ENCODE results near the gene LRRN2. TPM values are rescaled to one million over a fixed set of nuclear protein-coding genes. Genes with fewer than 3 reads are reported as not detected.

Gene LRRN2
- polyA plus RNA-seq, 1 of the 3 experiments (the other 2 are of a cell fraction), result not detected

DNA sequence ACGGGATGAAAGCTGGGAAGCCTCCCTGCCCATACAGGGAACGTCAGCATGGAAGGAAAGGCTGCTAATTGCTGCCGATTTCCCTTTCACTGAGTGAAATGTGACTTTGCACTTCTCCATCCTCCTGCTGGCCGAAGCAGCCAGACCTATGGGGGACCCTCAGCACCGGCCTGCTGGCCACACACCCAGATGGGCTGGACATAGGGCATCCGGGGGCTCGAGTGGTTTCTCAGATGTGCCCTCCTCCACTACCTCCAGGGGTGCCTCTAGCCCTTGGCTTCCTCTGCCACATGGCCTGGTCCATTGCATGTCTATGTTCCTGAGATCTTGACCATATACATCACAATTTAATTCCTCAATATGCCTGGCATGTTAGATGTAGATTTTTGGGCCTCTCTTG is 79.7 kb downstream of the LRRN2 start:
- no peaks in the 10 kb centered on the region for H4K20me1 ChIP-seq (ENCODE audit: insufficient read depth)
- H3K4me1 ChIP-seq (ENCODE audit: control insufficient read depth in 1 of 2, insufficient read depth in 2 of 2, low read depth in 1 of 2, low read length in 1 of 2), result no peaks in the 10 kb centered on the region
- H3K9ac ChIP-seq, result no peak overlapping the region
- H2AFZ ChIP-seq (ENCODE audit: low read depth), result no peak overlapping the region
- DNase-seq, result no peak
- H3K36me3 ChIP-seq (replicated peaks in 1 of 2; ENCODE audit: control insufficient read depth in 1 of 2, insufficient read depth in 2 of 2, low read length in 1 of 2), result no peaks in the 10 kb centered on the region
- no peaks in the 10 kb centered on the region; the same call in 1 of the 2 replicates for H3K27me3 ChIP-seq (ENCODE audit: insufficient read depth)
- no peaks in the 10 kb centered on the region for H3K79me2 ChIP-seq (ENCODE audit: insufficient read depth)
- no peak overlapping the region for H3K4me3 ChIP-seq (ENCODE audit: low read depth in 2 of 2, low read length in 1 of 2)
- WGBS (ENCODE audit: low lambda C conversion rate), result 40% methylated on average over 4 of the region's 7 CpGs
- no peaks in the 10 kb centered on the region for H3K9me2 ChIP-seq
- no peak overlapping the region for H3K4me2 ChIP-seq
- ChIA-PET CTCF (no interaction called here), POLR2A (no interaction called here)
- no peaks in the 10 kb centered on the region for H3K9me3 ChIP-seq
- no peak overlapping the region for H3K27ac ChIP-seq (ENCODE audit: low read depth in 2 of 2, low read length in 1 of 2)
- TF ChIP-seq, protein P1, sequence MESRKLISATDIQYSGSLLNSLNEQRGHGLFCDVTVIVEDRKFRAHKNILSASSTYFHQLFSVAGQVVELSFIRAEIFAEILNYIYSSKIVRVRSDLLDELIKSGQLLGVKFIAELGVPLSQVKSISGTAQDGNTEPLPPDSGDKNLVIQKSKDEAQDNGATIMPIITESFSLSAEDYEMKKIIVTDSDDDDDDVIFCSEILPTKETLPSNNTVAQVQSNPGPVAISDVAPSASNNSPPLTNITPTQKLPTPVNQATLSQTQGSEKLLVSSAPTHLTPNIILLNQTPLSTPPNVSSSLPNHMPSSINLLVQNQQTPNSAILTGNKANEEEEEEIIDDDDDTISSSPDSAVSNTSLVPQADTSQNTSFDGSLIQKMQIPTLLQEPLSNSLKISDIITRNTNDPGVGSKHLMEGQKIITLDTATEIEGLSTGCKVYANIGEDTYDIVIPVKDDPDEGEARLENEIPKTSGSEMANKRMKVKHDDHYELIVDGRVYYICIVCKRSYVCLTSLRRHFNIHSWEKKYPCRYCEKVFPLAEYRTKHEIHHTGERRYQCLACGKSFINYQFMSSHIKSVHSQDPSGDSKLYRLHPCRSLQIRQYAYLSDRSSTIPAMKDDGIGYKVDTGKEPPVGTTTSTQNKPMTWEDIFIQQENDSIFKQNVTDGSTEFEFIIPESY (IDR thresholded peaks at IDR 0.05; ENCODE audit: borderline replicate concordance, low read depth), result no peak
- TF ChIP-seq EZH2phosphoT487 (IDR thresholded peaks at IDR 0.05; ENCODE audit: borderline replicate concordance, low read depth) (no peak), RCOR1 (IDR thresholded peaks at IDR 0.05; ENCODE audit: low read length) (no peak), RXRA (IDR thresholded peaks at IDR 0.05; ENCODE audit: borderline replicate concordance, low read depth) (no peak), GATA2 (CRISPR knock-in tag; IDR thresholded peaks at IDR 0.05) (no peak), ELF1 (IDR thresholded peaks at IDR 0.05) (no peak), SIN3A (IDR thresholded peaks at IDR 0.05; ENCODE audit: borderline replicate concordance, low read depth, low read length) (no peak), CHD2 (IDR thresholded peaks at IDR 0.05; ENCODE audit: low read length, partially characterized antibody) (no peak), RFX5 (IDR thresholded peaks at IDR 0.05; ENCODE audit: low read length) (no peak)
- TF ChIP-seq, protein P2, sequence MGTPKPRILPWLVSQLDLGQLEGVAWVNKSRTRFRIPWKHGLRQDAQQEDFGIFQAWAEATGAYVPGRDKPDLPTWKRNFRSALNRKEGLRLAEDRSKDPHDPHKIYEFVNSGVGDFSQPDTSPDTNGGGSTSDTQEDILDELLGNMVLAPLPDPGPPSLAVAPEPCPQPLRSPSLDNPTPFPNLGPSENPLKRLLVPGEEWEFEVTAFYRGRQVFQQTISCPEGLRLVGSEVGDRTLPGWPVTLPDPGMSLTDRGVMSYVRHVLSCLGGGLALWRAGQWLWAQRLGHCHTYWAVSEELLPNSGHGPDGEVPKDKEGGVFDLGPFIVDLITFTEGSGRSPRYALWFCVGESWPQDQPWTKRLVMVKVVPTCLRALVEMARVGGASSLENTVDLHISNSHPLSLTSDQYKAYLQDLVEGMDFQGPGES (IDR thresholded peaks at IDR 0.05; ENCODE audit: low read depth, low read length), result no peak
- TF ChIP-seq, protein P3, sequence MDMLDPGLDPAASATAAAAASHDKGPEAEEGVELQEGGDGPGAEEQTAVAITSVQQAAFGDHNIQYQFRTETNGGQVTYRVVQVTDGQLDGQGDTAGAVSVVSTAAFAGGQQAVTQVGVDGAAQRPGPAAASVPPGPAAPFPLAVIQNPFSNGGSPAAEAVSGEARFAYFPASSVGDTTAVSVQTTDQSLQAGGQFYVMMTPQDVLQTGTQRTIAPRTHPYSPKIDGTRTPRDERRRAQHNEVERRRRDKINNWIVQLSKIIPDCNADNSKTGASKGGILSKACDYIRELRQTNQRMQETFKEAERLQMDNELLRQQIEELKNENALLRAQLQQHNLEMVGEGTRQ (IDR thresholded peaks at IDR 0.05; ENCODE audit: borderline replicate concordance, low read depth, low read length), result no peak
- H3F3A ChIP-seq (replicated peaks; ENCODE audit: insufficient read depth), result no peaks in the 10 kb centered on the region

DNA sequence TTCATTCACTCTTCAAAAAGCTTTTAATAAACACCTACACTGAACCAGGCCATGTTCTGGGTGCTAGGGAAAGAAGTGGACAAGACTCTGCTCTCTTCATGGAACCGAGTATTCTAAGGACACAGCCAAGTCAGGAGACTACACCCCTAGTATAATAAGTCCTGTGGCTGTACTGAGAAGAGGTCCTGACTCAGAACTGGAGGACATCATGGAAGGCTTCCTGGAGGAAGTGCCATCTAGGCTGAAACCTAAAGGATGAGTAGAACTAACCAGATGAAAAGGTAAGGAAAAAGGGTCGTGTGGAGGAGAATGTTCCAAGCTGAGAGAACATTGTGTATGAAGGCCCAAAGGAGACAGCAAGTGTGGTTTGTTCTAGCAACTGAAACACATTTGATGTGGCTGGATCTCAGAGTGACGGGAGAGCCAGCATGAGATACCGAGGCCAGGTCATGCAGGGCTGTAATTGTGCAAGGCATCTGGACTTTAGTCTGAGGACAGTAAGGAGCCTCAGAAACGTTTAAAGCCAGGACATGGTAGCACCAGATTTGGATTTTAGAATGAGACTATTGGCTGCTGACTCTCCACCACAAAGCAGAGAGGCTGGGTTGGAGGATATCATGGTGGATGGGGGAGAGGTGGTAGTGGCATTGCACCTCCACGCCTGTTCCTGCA is 82.5 kb downstream of the LRRN2 start:
- DNase-seq, result no peak
- no peaks in the 10 kb centered on the region for H3K79me2 ChIP-seq (ENCODE audit: insufficient read depth)
- H3K4me3 ChIP-seq (ENCODE audit: low read depth in 2 of 2, low read length in 1 of 2), result no peak overlapping the region
- ChIA-PET POLR2A (no interaction called here), CTCF (interaction anchor here (0.6 to 1.3 kb wide), 5 partner anchors 11 to 373 kb away, joined by 3 to 4 read pairs (median 3); no protein-coding TSS in a partner anchor)
- 34% methylated on average over 6 of the region's 6 CpGs for WGBS (ENCODE audit: low lambda C conversion rate)
- H3K9me3 ChIP-seq, result no peaks in the 10 kb centered on the region
- TF ChIP-seq SIN3A (IDR thresholded peaks at IDR 0.05; ENCODE audit: borderline replicate concordance, low read depth, low read length), result no peak
- H3K4me1 ChIP-seq (ENCODE audit: control insufficient read depth in 1 of 2, insufficient read depth in 2 of 2, low read depth in 1 of 2, low read length in 1 of 2), result no peaks in the 10 kb centered on the region
- H4K20me1 ChIP-seq (ENCODE audit: insufficient read depth), result no peaks in the 10 kb centered on the region
- no peaks in the 10 kb centered on the region for H3F3A ChIP-seq (replicated peaks; ENCODE audit: insufficient read depth)
- H3K9me2 ChIP-seq, result no peaks in the 10 kb centered on the region
- no peaks in the 10 kb centered on the region; the same call in 1 of the 2 replicates for H3K27me3 ChIP-seq (ENCODE audit: insufficient read depth)
- H2AFZ ChIP-seq (ENCODE audit: low read depth), result no peak overlapping the region
- H3K27ac ChIP-seq (ENCODE audit: low read depth in 2 of 2, low read length in 1 of 2), result no peak overlapping the region
- no peak overlapping the region for H3K9ac ChIP-seq
- no peaks in the 10 kb centered on the region for H3K36me3 ChIP-seq (replicated peaks in 1 of 2; ENCODE audit: control insufficient read depth in 1 of 2, insufficient read depth in 2 of 2, low read length in 1 of 2)
- no peak overlapping the region for H3K4me2 ChIP-seq
